Measurements from ENCODE around the gene MRNIP.
"Not testable (repeated sequence)": the region's sequence is repeated elsewhere in the genome, so short reads cannot be mapped to it uniquely, and the experiment has no call there.

Gene MRNIP

GRCh38 chr5:179792612-179793467 lies 65.8 kb downstream of the MRNIP start:
- no peak for DNase-seq (ENCODE audit: low spot score)

GRCh38 chr5:179791881-179792611 lies 66.6 kb downstream of the MRNIP start:
- DNase-seq (ENCODE audit: low spot score): no peak

GRCh38 chr5:179789278-179789677 lies 69.3 kb downstream of the MRNIP start:
- not testable (repeated sequence) for DNase-seq (ENCODE audit: low spot score)

GRCh38 chr5:179788193-179788854 lies 70.3 kb downstream of the MRNIP start:
- no peak for DNase-seq (ENCODE audit: low spot score)
